ENCODE results near the gene C3. TPM values are rescaled to one million over a fixed set of nuclear protein-coding genes. Genes with fewer than 3 reads are reported as not detected.

C3 gene
- polyA plus RNA-seq, 1 donor (not counting 4 experiments of a cell fraction or from before 2014, with no cell fraction given) = 10.7 TPM

DNA sequence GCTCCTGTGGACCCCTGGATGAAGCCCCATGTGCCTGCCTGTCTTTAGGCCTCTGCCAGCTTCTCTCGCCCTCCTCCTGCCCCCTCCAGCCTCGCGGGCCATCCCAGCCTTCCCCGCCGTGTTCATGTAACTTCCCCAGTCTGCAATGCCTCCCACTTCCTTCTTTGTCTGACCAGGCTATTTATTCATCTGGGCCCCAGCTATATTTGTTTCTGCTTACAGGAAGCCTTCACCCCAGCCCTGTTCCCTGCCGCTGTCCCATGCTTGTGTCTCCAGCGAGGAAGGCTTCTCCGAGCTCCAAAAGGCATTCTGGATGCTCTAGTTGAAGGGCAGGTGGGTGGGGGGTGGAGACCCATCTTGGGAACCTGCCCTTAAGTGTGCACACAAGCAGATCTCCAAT lies 7.9 kb upstream of the C3 start:
- no peaks in the 10 kb centered on the region for H3K9me1 ChIP-seq (ENCODE audit: control insufficient read depth, extremely low read depth, insufficient read depth, low read length)
- no peak overlapping the region for H3K27ac ChIP-seq (ENCODE audit: control insufficient read depth, insufficient read depth, low read length)
- H3K27me3 ChIP-seq (ENCODE audit: control insufficient read depth, extremely low read depth, insufficient read depth, low read length) = no peaks in the 10 kb centered on the region
- no peaks in the 10 kb centered on the region for H3K4me1 ChIP-seq (ENCODE audit: control insufficient read depth, extremely low read depth, insufficient read depth, low read length)
- H3K79me2 ChIP-seq (ENCODE audit: control insufficient read depth, insufficient read depth, low read length) = no peaks in the 10 kb centered on the region
- FAIRE-seq (no peak), DNase-seq (ENCODE audit: low read depth, low spot score) (no peak)
- no peak overlapping the region for H3K9ac ChIP-seq (ENCODE audit: control insufficient read depth, extremely low read depth, insufficient read depth, low read length)
- no peaks in the 10 kb centered on the region for H3K9me3 ChIP-seq (ENCODE audit: control insufficient read depth, low read depth, low read length)
- peaks cover 8 to 18% of the 10 kb centered on the region in 2 experiments for H3K36me3 ChIP-seq (ENCODE audit: control insufficient read depth in 2 of 2, extremely low read depth in 1 of 2, insufficient read depth in 2 of 2, low read length in 2 of 2)
- H3K4me2 ChIP-seq (ENCODE audit: control insufficient read depth, extremely low read depth, insufficient read depth, low read depth, low read length) = no peak overlapping the region
- TF ChIP-seq, protein P1, sequence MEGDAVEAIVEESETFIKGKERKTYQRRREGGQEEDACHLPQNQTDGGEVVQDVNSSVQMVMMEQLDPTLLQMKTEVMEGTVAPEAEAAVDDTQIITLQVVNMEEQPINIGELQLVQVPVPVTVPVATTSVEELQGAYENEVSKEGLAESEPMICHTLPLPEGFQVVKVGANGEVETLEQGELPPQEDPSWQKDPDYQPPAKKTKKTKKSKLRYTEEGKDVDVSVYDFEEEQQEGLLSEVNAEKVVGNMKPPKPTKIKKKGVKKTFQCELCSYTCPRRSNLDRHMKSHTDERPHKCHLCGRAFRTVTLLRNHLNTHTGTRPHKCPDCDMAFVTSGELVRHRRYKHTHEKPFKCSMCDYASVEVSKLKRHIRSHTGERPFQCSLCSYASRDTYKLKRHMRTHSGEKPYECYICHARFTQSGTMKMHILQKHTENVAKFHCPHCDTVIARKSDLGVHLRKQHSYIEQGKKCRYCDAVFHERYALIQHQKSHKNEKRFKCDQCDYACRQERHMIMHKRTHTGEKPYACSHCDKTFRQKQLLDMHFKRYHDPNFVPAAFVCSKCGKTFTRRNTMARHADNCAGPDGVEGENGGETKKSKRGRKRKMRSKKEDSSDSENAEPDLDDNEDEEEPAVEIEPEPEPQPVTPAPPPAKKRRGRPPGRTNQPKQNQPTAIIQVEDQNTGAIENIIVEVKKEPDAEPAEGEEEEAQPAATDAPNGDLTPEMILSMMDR (optimal IDR thresholded peaks at IDR 0.05 in 1 of 3, IDR thresholded peaks at IDR 0.05 in 1 of 3, conservative IDR thresholded peaks at IDR 0.05 in 1 of 3; ENCODE audit: extremely low read depth in 1 of 3, insufficient read depth in 2 of 3, low read length in 3 of 3) = no peak
- no peak for TF ChIP-seq EZH2 (IDR thresholded peaks at IDR 0.05; ENCODE audit: low read length)
- H4K20me1 ChIP-seq (ENCODE audit: control insufficient read depth, extremely low read depth, insufficient read depth, low read length) = no peaks in the 10 kb centered on the region
- H3K4me3 ChIP-seq (ENCODE audit: control insufficient read depth in 2 of 3, extremely low read depth in 1 of 3, insufficient read depth in 2 of 3, low read depth in 1 of 3, low read length in 3 of 3) = no peak overlapping the region
- dilution Hi-C loops (cut with MboI; ENCODE audit: extremely low pct_ligation_motif_present, low sequenced_read_pairs) = no loop called here
- no peak overlapping the region for H2AFZ ChIP-seq (ENCODE audit: control insufficient read depth, low read length)

DNA sequence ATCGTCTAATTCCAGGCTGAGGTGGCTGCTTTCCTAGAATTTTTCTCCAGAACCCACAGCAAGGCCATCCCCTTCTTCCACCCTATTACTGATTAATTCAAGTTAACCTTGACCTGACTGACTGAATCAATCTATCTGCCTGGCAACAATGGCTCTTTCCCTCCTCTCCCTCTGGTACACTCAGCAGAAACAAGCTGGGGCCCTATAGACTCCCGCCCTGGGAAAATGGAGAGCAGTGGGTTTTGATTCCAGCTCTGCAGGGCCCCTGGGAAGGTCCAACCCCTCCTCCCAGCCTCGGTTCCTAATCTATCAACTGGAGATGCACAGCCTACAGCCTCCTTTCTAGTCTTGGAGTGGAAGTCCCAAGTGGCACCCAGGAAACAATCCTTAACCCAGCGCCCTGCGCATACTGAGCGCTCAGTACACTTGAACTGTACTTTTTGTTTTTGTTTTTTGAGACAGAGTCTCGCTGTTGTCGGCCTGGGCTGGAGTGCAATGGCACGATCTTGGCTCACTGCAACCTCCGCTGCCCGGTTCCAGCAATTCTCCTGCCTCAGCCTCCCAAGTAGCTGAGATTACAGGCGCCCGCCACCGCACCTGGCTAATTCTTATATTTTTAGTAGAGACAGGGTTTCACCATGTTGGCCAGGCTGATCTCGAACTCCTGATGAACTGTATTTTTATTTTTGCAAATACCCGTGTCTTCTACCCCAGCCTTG lies 5.2 kb upstream of the C3 start:
- no peaks in the 10 kb centered on the region for H3K9me3 ChIP-seq (ENCODE audit: control insufficient read depth, low read depth, low read length)
- TF ChIP-seq, protein P1 (optimal IDR thresholded peaks at IDR 0.05 in 1 of 3, IDR thresholded peaks at IDR 0.05 in 1 of 3, conservative IDR thresholded peaks at IDR 0.05 in 1 of 3; ENCODE audit: extremely low read depth in 1 of 3, insufficient read depth in 2 of 3, low read length in 3 of 3) = no peak
- TF ChIP-seq EZH2 (IDR thresholded peaks at IDR 0.05; ENCODE audit: low read length) = no peak
- H2AFZ ChIP-seq (ENCODE audit: control insufficient read depth, low read length) = no peak overlapping the region
- dilution Hi-C loops (cut with MboI; ENCODE audit: extremely low pct_ligation_motif_present, low sequenced_read_pairs) = no loop called here
- no peak for FAIRE-seq
- H3K4me2 ChIP-seq (ENCODE audit: control insufficient read depth, extremely low read depth, insufficient read depth, low read depth, low read length) = no peak overlapping the region
- H4K20me1 ChIP-seq (ENCODE audit: control insufficient read depth, extremely low read depth, insufficient read depth, low read length) = no peaks in the 10 kb centered on the region
- H3K36me3 ChIP-seq (ENCODE audit: control insufficient read depth in 2 of 2, extremely low read depth in 1 of 2, insufficient read depth in 2 of 2, low read length in 2 of 2) = peaks cover 0 to 6% of the 10 kb centered on the region in 2 experiments
- no peaks in the 10 kb centered on the region for H3K27me3 ChIP-seq (ENCODE audit: control insufficient read depth, extremely low read depth, insufficient read depth, low read length)
- no peaks in the 10 kb centered on the region for H3K9me1 ChIP-seq (ENCODE audit: control insufficient read depth, extremely low read depth, insufficient read depth, low read length)
- no peak overlapping the region for H3K27ac ChIP-seq (ENCODE audit: control insufficient read depth, insufficient read depth, low read length)
- H3K79me2 ChIP-seq (ENCODE audit: control insufficient read depth, insufficient read depth, low read length) = no peaks in the 10 kb centered on the region
- H3K4me3 ChIP-seq (ENCODE audit: control insufficient read depth in 2 of 3, extremely low read depth in 1 of 3, insufficient read depth in 2 of 3, low read depth in 1 of 3, low read length in 3 of 3) = no peak overlapping the region
- no peak for DNase-seq (ENCODE audit: low read depth, low spot score)
- H3K9ac ChIP-seq (ENCODE audit: control insufficient read depth, extremely low read depth, insufficient read depth, low read length) = no peak overlapping the region
- peaks cover 6% of the 10 kb centered on the region for H3K4me1 ChIP-seq (ENCODE audit: control insufficient read depth, extremely low read depth, insufficient read depth, low read length)

Data from keratinocyte (primary cell).